PC-9 (cell line): ENCODE measurements around the gene PTS. TPM values are rescaled to one million over a fixed set of nuclear protein-coding genes. Genes with fewer than 3 reads are reported as not detected.

Source experiments
- BruUV-seq: library from RNA; stranded (reverse); fragments of 400-500 nt; replicated peaks from 2 replicates; lab custom pipeline; 2021; lab: Mats Ljungman, UMichigan
- CTCF ChIA-PET: fragments of 300-600 bp; sonication (Branson Sonifier 250); formaldehyde crosslinking; loops from one replicate; lab custom pipeline; 2022; ENCODE audit warnings: antibody characterized with exemption; lab: Charles Lee
- POLR2A ChIA-PET: fragments of 300-600 bp; sonication (Branson Sonifier 250); formaldehyde crosslinking; loops from one replicate; lab custom pipeline; 2022; ENCODE audit warnings: antibody characterized with exemption; ENCODE audit not compliant: unreplicated experiment; lab: Charles Lee
- DNase-seq, 2 experiments: peaks; one replicate each; pipeline versions ENCODE4 v3.0.0 to v3.0.0-alpha.2; 2015 to 2022; ENCODE audit warnings: mixed read lengths in 1 of 2
- H2AFZ ChIP-seq: fragments of 200-600 bp; sonication (generic); 2 replicates; pipeline ENCODE4 v1.8.1; 2017; ENCODE audit warnings: antibody characterized with exemption
- H3F3A ChIP-seq: fragments of 200-600 bp; sonication (generic); 2 replicates; pipeline ENCODE4 v1.8.1; 2017; ENCODE audit warnings: antibody characterized with exemption, mild to moderate bottlenecking, low read depth; ENCODE audit not compliant: insufficient read depth
- H3K27ac ChIP-seq: fragments of 200-600 bp; sonication (generic); 2 replicates; pipeline ENCODE4 v1.6.1; 2016; ENCODE audit warnings: mixed run types
- H3K27me3 ChIP-seq: fragments of 200-600 bp; sonication (generic); 2 replicates; pipeline ENCODE4 v1.6.1; 2016; ENCODE audit warnings: low read depth, mixed run types; ENCODE audit not compliant: insufficient read depth
- H3K36me3 ChIP-seq: fragments of 200-600 bp; sonication (generic); 2 replicates; pipeline ENCODE4 v1.6.1; 2016; ENCODE audit warnings: low read depth, mixed run types
- H3K4me1 ChIP-seq: fragments of 200-600 bp; sonication (generic); replicated peaks from 2 replicates; pipeline ENCODE4 v1.6.1; 2016; ENCODE audit warnings: mixed run types; ENCODE audit not compliant: insufficient read depth
- H3K4me2 ChIP-seq: fragments of 200-600 bp; sonication (generic); 2 replicates; pipeline ENCODE4 v1.6.1; 2017; ENCODE audit warnings: mixed run types
- H3K4me3 ChIP-seq: fragments of 200-600 bp; sonication (generic); 2 replicates; pipeline ENCODE4 v1.6.1; 2016; ENCODE audit warnings: mixed run types
- H3K79me2 ChIP-seq: fragments of 200-600 bp; sonication (generic); 2 replicates; pipeline ENCODE4 v1.6.1; 2017; ENCODE audit warnings: low read depth, mixed run types
- H3K9me2 ChIP-seq: fragments of 200-600 bp; sonication (generic); 2 replicates; pipeline ENCODE4 v1.8.1; 2017; ENCODE audit warnings: mild to moderate bottlenecking; ENCODE audit not compliant: insufficient read depth
- H3K9me3 ChIP-seq: fragments of 200-600 bp; sonication (generic); 2 replicates; pipeline ENCODE4 v1.8.1; 2016; ENCODE audit warnings: low read depth; ENCODE audit not compliant: insufficient read depth
- H4K20me1 ChIP-seq: fragments of 200-600 bp; sonication (generic); 2 replicates; pipeline ENCODE4 v1.8.1; 2017; ENCODE audit not compliant: insufficient read depth
- EZH2 ChIP-seq: fragments of 200-600 bp; sonication (generic); IDR thresholded peaks from 2 replicates; pipeline ENCODE4 v1.8.0; 2017; ENCODE audit warnings: antibody characterized with exemption, low read depth
- intact Hi-C: fragments of 100-400 bp; cut with micrococcal nuclease; formaldehyde crosslinking; loops from one replicate; pipeline ENCODE4 v1.10.0; 2022; ENCODE audit not compliant: unreplicated experiment
- total RNA-seq: library from RNA; stranded (reverse); gene quantifications from 2 replicates; pipeline ENCODE4 v1.2.3, GENCODE V29; 2021
- TF ChIP-seq, protein P1 (sequence below): fragments of 200-600 bp; sonication (generic); conservative IDR thresholded peaks from 2 replicates; pipeline ENCODE4 v1.6.1; 2017; ENCODE audit warnings: mixed run types, antibody characterized with exemption, mild to moderate bottlenecking, moderate library complexity

PTS gene
- total RNA-seq, 1 experiment from 2014 or later: 43.0 TPM

DNA sequence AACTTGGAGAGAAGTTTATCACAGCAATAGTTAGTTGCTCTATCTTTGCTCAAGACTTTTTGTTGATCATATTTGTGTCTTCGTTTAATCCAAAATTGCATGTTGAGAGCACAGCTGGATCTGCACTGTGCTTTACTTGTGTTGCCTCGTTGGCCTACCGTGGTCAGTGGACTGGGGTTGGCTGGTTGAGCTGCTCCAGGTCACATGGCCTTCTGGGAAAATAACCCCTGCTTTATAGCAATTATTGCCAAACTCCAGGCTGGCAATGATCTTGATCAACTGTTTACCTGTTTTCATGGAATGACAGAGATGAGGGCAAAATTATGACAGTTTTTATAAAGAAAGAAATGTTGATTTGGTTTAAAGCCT, 40.2 kb downstream of the PTS start:
- no TSS peak for BruUV-seq
- no peaks in the 10 kb centered on the region for H4K20me1 ChIP-seq
- no peak overlapping the region for H2AFZ ChIP-seq
- H3K27me3 ChIP-seq: no peaks in the 10 kb centered on the region
- no peaks in the 10 kb centered on the region for H3K79me2 ChIP-seq
- H3K4me3 ChIP-seq: no peak overlapping the region
- H3K9me3 ChIP-seq: 0 out of 2 replicates have a peak, but pooled peaks cover 3% of the 10 kb centered on the region
- no peaks in the 10 kb centered on the region for H3K9me2 ChIP-seq
- no peak for DNase-seq
- H3F3A ChIP-seq: no peaks in the 10 kb centered on the region
- TF ChIP-seq, protein P1, sequence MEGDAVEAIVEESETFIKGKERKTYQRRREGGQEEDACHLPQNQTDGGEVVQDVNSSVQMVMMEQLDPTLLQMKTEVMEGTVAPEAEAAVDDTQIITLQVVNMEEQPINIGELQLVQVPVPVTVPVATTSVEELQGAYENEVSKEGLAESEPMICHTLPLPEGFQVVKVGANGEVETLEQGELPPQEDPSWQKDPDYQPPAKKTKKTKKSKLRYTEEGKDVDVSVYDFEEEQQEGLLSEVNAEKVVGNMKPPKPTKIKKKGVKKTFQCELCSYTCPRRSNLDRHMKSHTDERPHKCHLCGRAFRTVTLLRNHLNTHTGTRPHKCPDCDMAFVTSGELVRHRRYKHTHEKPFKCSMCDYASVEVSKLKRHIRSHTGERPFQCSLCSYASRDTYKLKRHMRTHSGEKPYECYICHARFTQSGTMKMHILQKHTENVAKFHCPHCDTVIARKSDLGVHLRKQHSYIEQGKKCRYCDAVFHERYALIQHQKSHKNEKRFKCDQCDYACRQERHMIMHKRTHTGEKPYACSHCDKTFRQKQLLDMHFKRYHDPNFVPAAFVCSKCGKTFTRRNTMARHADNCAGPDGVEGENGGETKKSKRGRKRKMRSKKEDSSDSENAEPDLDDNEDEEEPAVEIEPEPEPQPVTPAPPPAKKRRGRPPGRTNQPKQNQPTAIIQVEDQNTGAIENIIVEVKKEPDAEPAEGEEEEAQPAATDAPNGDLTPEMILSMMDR: no peak
- no peak for TF ChIP-seq EZH2
- ChIA-PET CTCF (interaction anchor here (0.5 kb wide), 1 partner anchor 251 kb away, joined by 4 read pairs; no protein-coding TSS in a partner anchor), POLR2A (no interaction called here)
- intact Hi-C loops: no loop called here
- no peak overlapping the region for H3K27ac ChIP-seq
- no peaks in the 10 kb centered on the region for H3K4me1 ChIP-seq
- no peak overlapping the region for H3K4me2 ChIP-seq
- H3K36me3 ChIP-seq: no peaks in the 10 kb centered on the region

DNA sequence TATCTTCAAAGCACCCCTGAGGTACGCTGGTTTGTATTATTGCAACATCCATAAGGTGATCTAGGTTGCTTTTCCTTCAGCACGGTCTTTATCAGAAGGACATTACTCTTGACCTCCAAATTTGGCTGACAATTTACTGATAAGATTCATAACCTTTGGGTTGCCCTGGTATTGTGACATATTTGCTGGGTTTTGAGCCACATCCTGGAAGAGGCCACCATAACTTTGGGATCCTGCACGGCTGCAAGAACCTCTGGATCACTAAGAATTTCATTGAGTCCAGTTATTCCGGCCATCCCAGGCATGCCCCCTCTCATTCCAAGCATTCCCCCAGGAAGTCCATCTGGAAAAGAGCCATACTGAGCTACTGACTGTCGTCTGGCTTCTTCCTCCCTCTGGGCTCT, 41.0 kb downstream of the PTS start:
- no peaks in the 10 kb centered on the region for H3K79me2 ChIP-seq
- H3K4me3 ChIP-seq: no peak overlapping the region
- no peaks in the 10 kb centered on the region for H3K4me1 ChIP-seq
- H4K20me1 ChIP-seq: no peaks in the 10 kb centered on the region
- no peaks in the 10 kb centered on the region for H3K27me3 ChIP-seq
- no peaks in the 10 kb centered on the region for H3K9me2 ChIP-seq
- DNase-seq: no peak
- no peaks in the 10 kb centered on the region for H3K36me3 ChIP-seq
- no peaks in the 10 kb centered on the region for H3F3A ChIP-seq
- H3K27ac ChIP-seq: no peak overlapping the region
- 0 out of 2 replicates have a peak, but pooled peaks cover under 1% of the 10 kb centered on the region for H3K9me3 ChIP-seq
- intact Hi-C loops: no loop called here
- no peak overlapping the region for H3K4me2 ChIP-seq
- CTCF ChIA-PET: interaction anchor here (0.5 to 0.6 kb wide), 2 partner anchors 38 to 252 kb away, joined by 4 read pairs; no protein-coding TSS in a partner anchor
- TF ChIP-seq, protein P1: no peak
- BruUV-seq: no TSS peak
- H2AFZ ChIP-seq: no peak overlapping the region
- POLR2A ChIA-PET: no interaction called here

DNA sequence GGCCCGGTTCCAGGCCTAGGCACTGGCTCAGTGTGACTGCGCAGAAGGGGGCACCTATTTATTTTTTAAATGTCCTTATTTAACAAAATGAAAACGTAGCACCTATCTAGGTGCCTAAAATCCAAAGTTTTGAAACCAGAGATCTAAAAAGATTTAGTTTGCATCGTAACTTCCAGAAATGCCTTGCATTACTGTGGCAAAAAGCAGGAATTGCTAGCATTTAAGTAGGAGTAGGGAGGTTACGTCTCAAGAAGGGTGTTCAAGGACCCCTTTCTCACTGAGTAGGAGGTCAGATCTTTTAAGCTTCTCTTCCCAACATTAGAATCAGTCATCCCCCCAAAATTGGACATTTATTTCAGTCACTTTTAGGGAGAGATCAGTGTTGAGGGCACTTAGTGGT, 42.2 kb downstream of the PTS start:
- POLR2A ChIA-PET: no interaction called here
- no TSS peak for BruUV-seq

More for the DNA sequence above, 42.2 kb downstream of the PTS start:
- H3K79me2 ChIP-seq: no peaks in the 10 kb centered on the region
- H4K20me1 ChIP-seq: no peaks in the 10 kb centered on the region
- H3K27ac ChIP-seq: no peak overlapping the region
- H3K4me3 ChIP-seq: no peak overlapping the region
- no peak overlapping the region for H2AFZ ChIP-seq
- TF ChIP-seq, protein P1: no peak
- no peak for TF ChIP-seq EZH2
- no peaks in the 10 kb centered on the region for H3K4me1 ChIP-seq
- H3K9me3 ChIP-seq: no peaks in the 10 kb centered on the region
- no peaks in the 10 kb centered on the region for H3F3A ChIP-seq
- no peak overlapping the region for H3K4me2 ChIP-seq
- no peaks in the 10 kb centered on the region for H3K27me3 ChIP-seq
- no peaks in the 10 kb centered on the region for H3K36me3 ChIP-seq
- no peaks in the 10 kb centered on the region for H3K9me2 ChIP-seq
- CTCF ChIA-PET: no interaction called here
- intact Hi-C loops: no loop called here
- DNase-seq: no peak
